GM12874 (cell line): ENCODE data around the gene FATE1.

Experiments
- TF ChIP-seq, protein P1 (sequence below): IDR thresholded peaks from 2 replicates; pipeline ENCODE4 v1.5.1; 2011; ENCODE audit warnings: low read depth, mild to moderate bottlenecking, control low read depth, low read length, moderate library complexity; ENCODE audit not compliant: insufficient read depth

The FATE1 gene

DNA sequence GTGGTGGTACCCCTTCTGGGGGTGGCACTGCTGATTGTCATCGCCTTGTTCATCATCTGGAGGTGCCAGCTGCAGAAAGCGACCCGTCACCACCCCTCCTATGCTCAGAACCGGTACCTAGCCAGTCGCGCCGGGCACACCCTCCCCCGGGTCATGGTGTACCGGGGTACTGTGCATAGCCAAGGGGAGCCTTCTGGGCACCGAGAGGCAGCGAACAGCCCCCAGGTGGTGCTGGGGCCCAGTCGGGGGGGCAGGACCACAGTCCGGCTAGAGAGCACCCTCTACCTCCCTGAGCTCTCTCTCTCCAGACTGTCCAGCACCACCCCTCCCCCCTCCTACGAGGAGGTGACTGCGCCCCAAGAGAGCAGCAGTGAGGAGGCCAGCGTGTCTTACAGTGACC is 15.3 kb upstream of the FATE1 start:
- TF ChIP-seq, protein P1, sequence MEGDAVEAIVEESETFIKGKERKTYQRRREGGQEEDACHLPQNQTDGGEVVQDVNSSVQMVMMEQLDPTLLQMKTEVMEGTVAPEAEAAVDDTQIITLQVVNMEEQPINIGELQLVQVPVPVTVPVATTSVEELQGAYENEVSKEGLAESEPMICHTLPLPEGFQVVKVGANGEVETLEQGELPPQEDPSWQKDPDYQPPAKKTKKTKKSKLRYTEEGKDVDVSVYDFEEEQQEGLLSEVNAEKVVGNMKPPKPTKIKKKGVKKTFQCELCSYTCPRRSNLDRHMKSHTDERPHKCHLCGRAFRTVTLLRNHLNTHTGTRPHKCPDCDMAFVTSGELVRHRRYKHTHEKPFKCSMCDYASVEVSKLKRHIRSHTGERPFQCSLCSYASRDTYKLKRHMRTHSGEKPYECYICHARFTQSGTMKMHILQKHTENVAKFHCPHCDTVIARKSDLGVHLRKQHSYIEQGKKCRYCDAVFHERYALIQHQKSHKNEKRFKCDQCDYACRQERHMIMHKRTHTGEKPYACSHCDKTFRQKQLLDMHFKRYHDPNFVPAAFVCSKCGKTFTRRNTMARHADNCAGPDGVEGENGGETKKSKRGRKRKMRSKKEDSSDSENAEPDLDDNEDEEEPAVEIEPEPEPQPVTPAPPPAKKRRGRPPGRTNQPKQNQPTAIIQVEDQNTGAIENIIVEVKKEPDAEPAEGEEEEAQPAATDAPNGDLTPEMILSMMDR, result no peak

DNA sequence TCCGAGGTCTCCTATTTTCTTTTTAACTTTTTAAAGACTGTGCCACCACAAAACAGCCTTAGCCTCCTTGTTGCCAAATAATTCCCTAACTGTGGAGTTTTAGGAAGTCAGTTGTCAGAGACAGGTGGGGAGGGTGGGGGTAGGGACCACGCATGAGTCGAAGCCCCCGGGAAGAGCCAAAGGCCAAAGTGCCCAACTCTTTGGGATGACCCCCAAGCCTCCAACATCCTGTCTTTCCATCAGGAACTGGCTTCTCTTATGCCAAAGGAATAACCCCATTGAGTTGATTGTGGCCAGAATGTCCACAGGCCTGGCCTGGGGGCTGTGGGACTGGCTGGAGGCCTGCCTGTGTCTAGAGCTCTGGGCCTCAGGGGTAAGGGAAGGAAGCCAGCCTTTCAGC is 14.8 kb upstream of the FATE1 start:
- TF ChIP-seq, protein P1, result no peak

DNA sequence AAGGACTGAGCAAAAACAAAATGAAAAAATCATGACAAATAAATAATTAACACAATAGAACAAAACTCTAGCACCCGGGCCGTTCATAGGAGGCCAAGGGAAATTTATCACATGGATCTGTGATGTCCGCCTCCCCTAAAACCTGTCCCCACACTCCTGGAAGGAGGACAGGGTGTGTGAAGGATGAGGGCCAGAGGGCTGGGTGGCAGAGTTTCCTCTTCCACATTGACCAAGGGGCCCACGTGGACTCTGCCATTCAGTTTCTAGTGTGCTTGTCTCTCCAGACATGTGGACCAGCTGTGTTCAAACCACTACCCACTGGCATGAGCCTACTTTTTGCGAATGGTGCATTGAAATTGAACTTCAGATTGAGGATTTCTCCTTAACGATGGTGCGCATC is 14.3 kb upstream of the FATE1 start:
- TF ChIP-seq, protein P1, result no peak

DNA sequence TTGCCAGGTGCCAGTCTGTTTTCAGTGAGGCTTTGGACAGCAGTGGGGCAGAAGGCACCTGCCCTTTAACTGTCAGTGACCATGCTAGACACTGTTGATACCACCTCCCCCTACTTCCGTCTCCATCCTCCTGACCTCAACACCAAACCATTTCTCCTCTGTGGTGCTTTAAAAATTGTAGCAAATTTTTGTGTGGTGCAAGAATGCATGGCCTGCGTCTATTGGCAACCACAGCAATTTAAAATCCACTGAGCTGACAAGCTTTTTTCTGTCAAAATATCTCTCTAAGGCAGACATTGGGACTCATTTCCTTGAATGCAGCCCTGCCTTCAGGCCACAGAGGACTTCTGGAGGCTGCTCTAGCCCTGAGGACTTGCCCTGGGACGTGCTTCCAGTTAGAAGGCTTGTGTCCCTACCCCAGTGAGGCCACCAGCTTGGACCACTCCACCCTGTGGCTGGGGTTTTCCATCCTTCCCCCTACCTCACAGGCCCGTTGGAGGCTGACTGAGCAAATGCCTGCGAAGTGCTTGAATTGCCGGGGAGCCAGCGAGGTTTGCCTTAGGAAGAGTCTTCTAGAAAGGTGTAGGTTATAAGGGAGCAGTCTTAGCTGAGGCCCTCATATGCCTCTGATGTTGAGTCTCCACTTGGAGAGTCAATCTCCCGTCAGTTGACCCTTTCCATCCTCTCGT is 13.7 kb upstream of the FATE1 start:
- TF ChIP-seq, protein P1, result no peak

DNA sequence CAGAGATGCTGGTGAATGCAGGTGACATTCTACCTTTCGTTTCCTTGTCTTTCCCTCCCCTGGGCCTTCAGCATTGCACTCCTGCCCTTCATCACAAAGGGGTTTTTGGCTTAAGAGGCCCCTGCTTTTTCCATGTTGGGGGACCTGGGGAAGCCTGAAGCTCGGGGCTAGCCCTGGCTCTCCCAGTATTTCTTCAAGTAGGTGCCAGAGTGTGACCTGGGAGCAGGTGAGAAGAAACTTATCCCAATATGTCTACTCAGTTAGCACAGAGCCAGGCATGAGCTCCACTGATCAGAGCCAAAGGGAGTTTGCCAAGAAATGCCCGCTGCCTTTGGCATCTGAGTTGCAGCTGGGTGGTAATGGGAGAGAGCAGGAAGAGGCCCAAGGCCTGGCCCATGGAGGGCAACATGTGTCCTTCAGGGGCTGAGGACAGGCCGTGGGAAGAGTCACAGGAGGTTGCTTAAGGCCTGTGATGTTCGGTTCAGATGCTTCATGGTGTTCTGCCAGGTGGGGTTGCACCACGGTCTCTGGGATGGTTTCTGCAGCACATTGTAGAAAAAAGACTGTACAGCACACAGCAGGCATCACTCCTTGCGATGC is 13.0 kb upstream of the FATE1 start:
- TF ChIP-seq, protein P1, result no peak

DNA sequence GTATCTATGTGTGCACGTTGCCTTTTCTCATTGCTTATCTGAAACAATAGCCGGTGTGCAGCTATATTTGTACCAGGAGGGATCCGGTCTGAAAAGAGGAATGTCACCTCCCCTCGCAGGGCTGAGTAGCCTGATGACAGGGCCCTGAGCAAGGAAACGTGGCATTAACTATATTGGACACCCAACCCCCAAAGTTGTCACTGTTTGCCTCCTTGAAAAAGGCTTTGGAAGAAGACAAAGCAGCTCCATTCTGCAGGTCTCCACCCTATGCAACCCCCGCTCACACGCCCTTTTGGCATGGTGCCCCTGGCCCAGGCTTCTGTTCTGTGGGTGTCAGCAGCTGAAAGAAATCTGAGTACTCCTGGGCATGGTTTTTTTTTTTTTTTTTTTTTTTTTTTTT is 12.3 kb upstream of the FATE1 start:
- TF ChIP-seq, protein P1, result no peak

DNA sequence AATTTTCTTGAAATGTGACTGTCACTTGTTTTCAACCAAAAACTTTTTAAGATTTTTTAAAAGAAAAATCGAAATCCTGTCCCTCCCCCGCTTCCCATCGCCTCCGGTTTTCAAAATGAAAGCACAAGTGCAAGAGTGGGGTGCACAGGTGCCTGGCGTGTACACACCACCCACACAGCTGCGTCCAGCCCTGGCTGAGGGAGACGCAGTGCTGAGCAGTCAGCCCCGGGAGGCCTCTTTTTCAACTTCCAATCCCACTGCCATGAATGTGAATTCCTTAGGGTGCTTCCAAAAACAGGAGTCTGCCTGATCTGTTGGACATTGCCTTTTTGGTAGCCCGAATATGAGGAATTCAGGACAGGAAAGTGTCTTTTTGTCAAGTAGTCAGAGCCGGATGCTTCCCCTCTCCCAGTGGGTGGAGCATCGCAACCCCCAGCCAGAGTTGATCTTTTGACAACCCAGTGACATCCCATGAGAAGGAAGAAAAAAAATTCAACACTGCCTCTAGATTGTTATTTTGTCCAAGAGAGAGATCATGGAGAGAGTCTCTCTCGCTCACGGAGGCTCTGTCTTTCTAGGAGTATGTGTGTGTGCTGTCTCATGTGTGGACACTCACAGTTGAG is 11.7 kb upstream of the FATE1 start:
- TF ChIP-seq, protein P1, result no peak
